Gastrocnemius medialis (tissue), 4 donors: ENCODE measurements around the gene PROSER2. TPM values are rescaled to one million over a fixed set of nuclear protein-coding genes. Genes with fewer than 3 reads are reported as not detected.

Experiments used
- ATAC-seq, 2 donors: fragments of 150-250 bp; one replicate each; pipeline ENCODE4 v1.9.1; 2016
- DNase-seq, 2 donors: peaks; one replicate each; pipeline ENCODE4 v3.0.0-alpha.2; 2019
- H3K27ac ChIP-seq, 4 donors: fragments of 200-600 bp; sonication (generic); 1 replicate in 1 of 4; 2 replicates in 3 of 4; pipeline ENCODE4 v1.5.1; 2016 to 2018; ENCODE audit warnings: mild to moderate bottlenecking in 2 of 4, moderate library complexity in 1 of 4
- H3K27me3 ChIP-seq, 3 donors: fragments of 200-600 bp; sonication (generic) in 2 of 3; 1 replicate in 1 of 3; 2 replicates in 2 of 3; pipeline versions ENCODE4 v1.5.1 to v1.6.0; 2016 to 2019; ENCODE audit warnings: mild to moderate bottlenecking in 1 of 3, moderate library complexity in 1 of 3
- H3K36me3 ChIP-seq, 2 donors: fragments of 200-600 bp; sonication (generic) in 1 of 2; one replicate each; pipeline ENCODE4 v1.5.1; 2017 to 2018
- H3K4me1 ChIP-seq, 2 donors: fragments of 200-600 bp; sonication (generic) in 1 of 2; one replicate each; pipeline ENCODE4 v1.5.1; 2016 to 2017; ENCODE audit warnings: mild to moderate bottlenecking in 2 of 2
- H3K4me3 ChIP-seq, 4 donors: fragments of 200-600 bp; sonication (generic) in 3 of 4; 1 replicate in 1 of 4; 2 replicates in 3 of 4; pipeline ENCODE4 v1.5.1; 2016 to 2019; ENCODE audit warnings: mild to moderate bottlenecking in 2 of 4
- H3K9me3 ChIP-seq, 3 donors: fragments of 200-600 bp; sonication (generic) in 2 of 3; 1 replicate in 1 of 3; 2 replicates in 2 of 3; pipeline ENCODE4 v1.5.1; 2016 to 2019
- CTCF ChIP-seq, 5 experiments: fragments of 450-650 bp in 3 of 5; fragments of 200-600 bp in 2 of 5; sonication (generic) in 2 of 5; IDR thresholded peaks in 4 of 5; conservative IDR thresholded peaks in 1 of 5; 1 replicate in 4 of 5; 2 replicates in 1 of 5; pipeline ENCODE4 v1.5.1; 2016 to 2019; ENCODE audit warnings: antibody characterized with exemption in 5 of 5, mild to moderate bottlenecking in 3 of 5, moderate library complexity in 3 of 5
- POLR2A ChIP-seq, 2 donors: fragments of 450-650 bp; IDR thresholded peaks; one replicate each; pipeline ENCODE4 v1.6.1; 2017; ENCODE audit warnings: antibody characterized with exemption in 2 of 2, mild to moderate bottlenecking in 2 of 2, moderate library complexity in 2 of 2
- in situ Hi-C, 4 donors: fragments of 200-750 bp; cut with MboI; loops; one replicate each; pipeline versions ENCODE4 v1.15.0 to v1.8.0; 2017; ENCODE audit warnings: low sequenced_read_pairs in 4 of 4
- intact Hi-C: fragments of 100-400 bp; cut with DNase I; formaldehyde crosslinking; loops from one replicate; pipeline ENCODE4 v1.15.1; 2023; ENCODE audit warnings: low total_unique reads
- total RNA-seq, 4 donors: library from RNA; depleted of rRNA; stranded (reverse); fragments of >200 nt; gene quantifications; one replicate each; pipeline versions ENCODE4 v1.1.0 to v1.2.3, GENCODE V29; 2016

PROSER2 gene
- total RNA-seq, 4 donors from 2014 or later = 0.88 to 3.4 (median 1.4) TPM

GRCh38 chr10:11813177-11813576 lies 10.0 kb upstream of the PROSER2 start:
- no peaks in the 10 kb centered on the region for H3K4me1 ChIP-seq
- intact Hi-C loops (no loop called here), in situ Hi-C loops (no loop called here)
- H3K27ac ChIP-seq = no peak overlapping the region
- no peak for TF ChIP-seq CTCF (IDR thresholded peaks at IDR 0.05 in 4 of 5, conservative IDR thresholded peaks at IDR 0.05 in 1 of 5)
- TF ChIP-seq POLR2A (IDR thresholded peaks at IDR 0.05) = no peak
- DNase-seq = no peak
- H3K36me3 ChIP-seq = no peaks in the 10 kb centered on the region
- ATAC-seq = no peak
- no peaks in the 10 kb centered on the region for H3K9me3 ChIP-seq
- peaks cover 0 to 6% (median 4%) of the 10 kb centered on the region in 3 donors for H3K27me3 ChIP-seq
- no peak overlapping the region for H3K4me3 ChIP-seq

- no peak overlapping the region for H3K4me3 ChIP-seq
- DNase-seq (no peak), ATAC-seq (no peak)
- no peak for TF ChIP-seq CTCF (IDR thresholded peaks at IDR 0.05 in 4 of 5, conservative IDR thresholded peaks at IDR 0.05 in 1 of 5)
- TF ChIP-seq POLR2A (IDR thresholded peaks at IDR 0.05) = no peak
- no peak overlapping the region for H3K27ac ChIP-seq
- peaks cover 0 to 6% (median 4%) of the 10 kb centered on the region in 3 donors for H3K27me3 ChIP-seq
- in situ Hi-C loops (no loop called here), intact Hi-C loops (no loop called here)
- H3K4me1 ChIP-seq = no peaks in the 10 kb centered on the region
- H3K9me3 ChIP-seq = no peaks in the 10 kb centered on the region
- no peaks in the 10 kb centered on the region for H3K36me3 ChIP-seq
These were observed 9.1 kb upstream of the PROSER2 start for GRCh38 chr10:11813855-11814567.

GRCh38 chr10:11819027-11819426 lies 4.1 kb upstream of the PROSER2 start:
- DNase-seq (no peak), ATAC-seq (no peak)
- in situ Hi-C loops (no loop called here), intact Hi-C loops (loop anchor here (1.0 kb wide), 1 partner anchor 304 kb away; no protein-coding TSS in a partner anchor)
- peaks cover 2 to 7% (median 5%) of the 10 kb centered on the region in 3 donors for H3K27me3 ChIP-seq
- H3K4me1 ChIP-seq = no peaks in the 10 kb centered on the region
- no peak overlapping the region for H3K27ac ChIP-seq
- H3K4me3 ChIP-seq = no peak overlapping the region
- TF ChIP-seq CTCF (IDR thresholded peaks at IDR 0.05 in 4 of 5, conservative IDR thresholded peaks at IDR 0.05 in 1 of 5) (no peak), POLR2A (IDR thresholded peaks at IDR 0.05) (no peak)
- H3K9me3 ChIP-seq = no peaks in the 10 kb centered on the region
- H3K36me3 ChIP-seq = no peaks in the 10 kb centered on the region

GRCh38 chr10:11822026-11822756 lies 965 bp upstream of the PROSER2 start:
- H3K36me3 ChIP-seq = no peaks in the 10 kb centered on the region
- ATAC-seq = no peak
- no peaks in the 10 kb centered on the region for H3K4me1 ChIP-seq
- H3K9me3 ChIP-seq = no peaks in the 10 kb centered on the region
- no peak for DNase-seq
- in situ Hi-C loops (no loop called here), intact Hi-C loops (loop anchor here (2.0 kb wide), 1 partner anchor 211 kb away; the partner anchor contains the start of gene USP6NL)
- no peak overlapping the region for H3K27ac ChIP-seq
- TF ChIP-seq POLR2A (IDR thresholded peaks at IDR 0.05) = no peak
- H3K27me3 ChIP-seq = peaks cover 6 to 18% (median 15%) of the 10 kb centered on the region in 3 donors
- H3K4me3 ChIP-seq = no peak overlapping the region

- no peak overlapping the region for H3K27ac ChIP-seq
- no peaks in the 10 kb centered on the region for H3K4me1 ChIP-seq
- H3K4me3 ChIP-seq = peak overlapping the region; percentile 49 to 59 (median 54)
- intact Hi-C loops (loop anchor here (2.0 kb wide), 1 partner anchor 212 kb away; the partner anchor contains the start of gene USP6NL), in situ Hi-C loops (no loop called here)
- no peak for TF ChIP-seq CTCF (IDR thresholded peaks at IDR 0.05 in 4 of 5, conservative IDR thresholded peaks at IDR 0.05 in 1 of 5)
- no peak for TF ChIP-seq POLR2A (IDR thresholded peaks at IDR 0.05)
- DNase-seq (no peak), ATAC-seq (no peak)
- no peaks in the 10 kb centered on the region for H3K36me3 ChIP-seq
- peaks cover 6 to 18% (median 15%) of the 10 kb centered on the region in 3 donors for H3K27me3 ChIP-seq
- H3K9me3 ChIP-seq = no peaks in the 10 kb centered on the region
These were observed 391 bp upstream of the PROSER2 start for GRCh38 chr10:11822809-11823121.
